AG04450 (cell line): Measurements from ENCODE around the gene FBXW5. TPM values are rescaled to one million over a fixed set of nuclear protein-coding genes. Genes with fewer than 3 reads are reported as not detected.

Experiments used
- CTCF ChIA-PET: fragments of 300-600, 350-600 bp; formaldehyde crosslinking; extraction: SDS; loops from one replicate; lab custom pipeline; 2022; ENCODE audit warnings: antibody characterized with exemption, inconsistent platforms; lab: Charles Lee
- POLR2A ChIA-PET: fragments of 350-600 bp; formaldehyde crosslinking; extraction: SDS; loops from one replicate; lab custom pipeline; 2021; ENCODE audit warnings: antibody characterized with exemption, inconsistent platforms; lab: Yijun Ruan, JAX
- DNase-seq: peaks from one replicate; pipeline ENCODE4 v3.0.0-alpha.2; 2011; ENCODE audit warnings: low read depth, low spot score
- H3K27ac ChIP-seq: one replicate; pipeline ENCODE4 v1.5.1; 2012; ENCODE audit warnings: low read depth, low read length, control low read depth
- H3K27me3 ChIP-seq: one replicate; pipeline ENCODE4 v1.6.0; 2012; ENCODE audit warnings: low read length; ENCODE audit not compliant: control insufficient read depth, insufficient read depth
- H3K4me3 ChIP-seq: 2 replicates; pipeline ENCODE4 v1.5.1; 2011; ENCODE audit warnings: mild to moderate bottlenecking, low read depth, low read length, control low read depth
- H3K9me3 ChIP-seq: 2 replicates; pipeline ENCODE4 v1.5.1; 2012; ENCODE audit warnings: low read length; ENCODE audit not compliant: control insufficient read depth, insufficient read depth
- polyA plus RNA-seq: library from polyadenylated mRNA; depleted of rRNA; stranded (reverse); fragments of >200 nt; gene quantifications from 2 replicates; pipeline ENCODE4 v1.2.3, GENCODE V29; 2011
- TF ChIP-seq, protein P1 (sequence below): IDR thresholded peaks from 2 replicates; pipeline ENCODE4 v1.5.1; 2011; ENCODE audit warnings: low read depth, low read length, control low read depth, inconsistent platforms

FBXW5 gene
- polyA plus RNA-seq, 1 experiment, result 31.2 TPM

DNA sequence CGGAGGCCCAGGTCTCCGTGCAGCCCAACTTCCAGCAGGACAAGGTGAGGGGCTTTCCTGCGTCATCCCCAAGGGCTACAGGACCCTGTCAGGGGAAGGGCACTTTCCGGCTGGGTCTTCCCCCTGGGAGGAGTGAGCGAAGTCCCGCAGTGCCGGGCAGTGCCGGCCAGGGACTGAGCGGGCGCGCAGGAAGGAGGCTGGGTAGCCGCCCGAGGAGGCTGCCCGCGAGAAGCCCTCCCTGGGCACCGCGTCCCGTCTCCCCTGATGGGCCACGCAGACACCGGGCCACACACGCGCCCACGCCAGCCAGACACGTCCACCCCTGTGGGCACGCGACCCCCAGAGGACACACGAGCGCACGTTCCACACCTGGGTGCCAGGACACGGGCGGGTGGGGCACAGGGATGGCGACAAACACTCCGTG is 33.1 kb upstream of the FBXW5 start:
- Histone ChIP-seq H3K27me3 (peaks cover 10% of the 10 kb centered on the region), H3K27ac (no peak overlapping the region), H3K4me3 (peak overlapping the region; percentile 62), H3K9me3 (no peaks in the 10 kb centered on the region; the same call in 1 of the 2 replicates)
- CTCF ChIA-PET, result interaction anchor here (0.6 to 0.9 kb wide), 2 partner anchors 30 to 216 kb away, joined by 3 to 4 read pairs; no protein-coding TSS in a partner anchor
- TF ChIP-seq, protein P1, sequence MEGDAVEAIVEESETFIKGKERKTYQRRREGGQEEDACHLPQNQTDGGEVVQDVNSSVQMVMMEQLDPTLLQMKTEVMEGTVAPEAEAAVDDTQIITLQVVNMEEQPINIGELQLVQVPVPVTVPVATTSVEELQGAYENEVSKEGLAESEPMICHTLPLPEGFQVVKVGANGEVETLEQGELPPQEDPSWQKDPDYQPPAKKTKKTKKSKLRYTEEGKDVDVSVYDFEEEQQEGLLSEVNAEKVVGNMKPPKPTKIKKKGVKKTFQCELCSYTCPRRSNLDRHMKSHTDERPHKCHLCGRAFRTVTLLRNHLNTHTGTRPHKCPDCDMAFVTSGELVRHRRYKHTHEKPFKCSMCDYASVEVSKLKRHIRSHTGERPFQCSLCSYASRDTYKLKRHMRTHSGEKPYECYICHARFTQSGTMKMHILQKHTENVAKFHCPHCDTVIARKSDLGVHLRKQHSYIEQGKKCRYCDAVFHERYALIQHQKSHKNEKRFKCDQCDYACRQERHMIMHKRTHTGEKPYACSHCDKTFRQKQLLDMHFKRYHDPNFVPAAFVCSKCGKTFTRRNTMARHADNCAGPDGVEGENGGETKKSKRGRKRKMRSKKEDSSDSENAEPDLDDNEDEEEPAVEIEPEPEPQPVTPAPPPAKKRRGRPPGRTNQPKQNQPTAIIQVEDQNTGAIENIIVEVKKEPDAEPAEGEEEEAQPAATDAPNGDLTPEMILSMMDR, result no peak
- DNase-seq, result no peak
- POLR2A ChIA-PET, result interaction anchor here (0.9 to 1.0 kb wide), 2 partner anchors 18 to 250 kb away, joined by 3 read pairs; no protein-coding TSS in a partner anchor

DNA sequence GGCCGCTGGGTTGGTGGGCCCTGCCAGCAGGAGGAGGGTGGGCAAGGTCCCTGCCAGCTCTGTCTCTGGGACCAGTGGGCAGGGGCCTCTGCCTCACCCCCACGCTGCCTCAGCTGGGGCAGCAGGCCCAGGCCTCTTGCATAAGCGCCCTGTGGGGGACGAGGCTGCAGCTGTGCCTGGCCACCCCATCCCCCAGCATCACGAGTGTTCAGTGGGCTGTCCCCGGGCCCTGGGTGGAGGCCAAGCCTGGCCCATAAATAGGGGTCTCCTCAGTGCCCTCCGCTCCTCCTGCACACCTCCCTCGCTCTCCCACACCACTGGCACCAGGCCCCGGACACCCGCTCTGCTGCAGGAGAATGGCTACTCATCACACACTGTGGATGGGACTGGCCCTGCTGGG is 32.7 kb upstream of the FBXW5 start, which contains the start of gene PTGDS:
PTGDS (plus strand) TSS at position 282 of the 400 bp plus-strand sequence; CDS start at position 357, 75 bp downstream.
- TF ChIP-seq, protein P1, result no peak
- Histone ChIP-seq H3K27me3 (peaks cover 8% of the 10 kb centered on the region), H3K27ac (no peak within 1 kb of the TSS), H3K4me3 (peak within 1 kb of the TSS; percentile 62), H3K9me3 (no peaks in the 10 kb centered on the region; the same call in 1 of the 2 replicates)
- DNase-seq, result no peak
- ChIA-PET POLR2A (interaction anchor here (0.6 to 0.9 kb wide), 2 partner anchors 17 to 250 kb away, joined by 3 to 5 read pairs; no protein-coding TSS in a partner anchor), CTCF (interaction anchor here (0.6 to 1.5 kb wide), 3 partner anchors 11 to 58 kb away, joined by 3 to 6 read pairs (median 6); no protein-coding TSS in a partner anchor)

DNA sequence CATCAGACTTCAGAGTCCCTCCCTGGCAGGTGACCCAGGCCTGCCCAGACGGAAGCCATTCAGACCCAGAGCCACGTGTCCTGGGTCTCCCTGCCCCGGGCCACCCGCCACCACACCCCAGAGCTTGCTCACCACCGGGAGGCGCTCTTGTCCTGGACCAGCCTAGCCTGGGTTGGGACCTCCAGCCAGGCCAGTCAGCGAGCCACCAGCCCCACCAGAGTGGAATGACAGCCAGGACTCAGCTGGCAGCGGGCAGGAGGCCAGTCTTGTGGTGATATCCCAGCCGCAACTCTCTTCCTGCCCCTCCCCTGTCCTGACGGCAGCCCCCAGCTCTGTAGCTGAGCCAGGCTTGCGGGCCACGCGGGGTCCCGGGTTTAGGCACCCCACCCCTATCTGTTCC is 31.1 kb upstream of the FBXW5 start:
- no peak for DNase-seq
- ChIA-PET CTCF (interaction anchor here (1.5 kb wide), 2 partner anchors 54 to 60 kb away, joined by 6 read pairs; no protein-coding TSS in a partner anchor), POLR2A (no interaction called here)
- Histone ChIP-seq H3K9me3 (no peaks in the 10 kb centered on the region; the same call in 1 of the 2 replicates), H3K4me3 (no peak overlapping the region), H3K27ac (no peak overlapping the region), H3K27me3 (peaks cover 16% of the 10 kb centered on the region)
- TF ChIP-seq, protein P1, result no peak

DNA sequence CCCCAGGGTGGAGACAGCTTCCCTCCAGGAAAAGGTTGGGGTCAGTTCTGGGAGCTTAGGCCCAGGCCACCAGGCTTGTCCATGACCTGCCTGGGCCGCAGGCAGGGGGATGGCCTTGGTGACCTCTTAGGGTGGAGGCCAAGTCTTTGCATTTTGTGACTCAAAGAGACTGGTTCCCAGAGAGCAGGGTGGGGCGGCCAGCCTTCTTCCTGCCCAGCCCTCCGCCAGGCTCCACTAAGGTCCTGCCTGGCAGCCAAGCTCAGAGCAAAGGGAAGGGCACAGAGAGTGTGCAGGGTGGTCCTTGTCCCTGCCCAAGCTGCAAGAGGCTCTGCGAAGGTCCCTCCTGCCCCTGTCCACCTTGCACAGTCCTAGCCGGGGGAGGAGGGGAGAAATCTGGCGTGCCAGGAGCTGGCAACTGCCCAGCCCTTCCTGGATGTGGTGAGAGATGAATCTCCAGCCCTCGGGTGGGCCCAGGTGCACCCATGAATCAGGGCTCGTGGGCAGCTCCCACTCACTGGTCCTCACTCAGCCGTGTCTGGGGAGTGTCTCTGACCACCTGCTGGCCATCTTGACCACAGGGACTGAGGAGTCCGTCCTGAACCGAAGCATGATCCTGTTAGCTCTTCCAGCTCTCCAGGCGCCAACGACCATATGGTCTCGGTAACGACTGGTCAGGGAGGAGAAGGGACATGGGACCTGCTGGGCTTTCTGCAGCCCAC is 30.4 kb upstream of the FBXW5 start:
- DNase-seq, result no peak
- Histone ChIP-seq H3K9me3 (no peaks in the 10 kb centered on the region; the same call in 1 of the 2 replicates), H3K4me3 (no peak overlapping the region), H3K27ac (no peak overlapping the region), H3K27me3 (peaks cover 19% of the 10 kb centered on the region)
- TF ChIP-seq, protein P1, result no peak
- ChIA-PET POLR2A (no interaction called here), CTCF (interaction anchor here (0.5 to 0.8 kb wide), 3 partner anchors 27 to 188 kb away, joined by 3 to 4 read pairs (median 4); partner anchors contain the start of gene NPDC1)
